Keratinocyte (primary cell): ENCODE data around the gene PLGRKT. TPM values are rescaled to one million over a fixed set of nuclear protein-coding genes. Genes with fewer than 3 reads are reported as not detected.

Experiments
- DNase-seq: peaks from one replicate; pipeline ENCODE4 v3.0.0-alpha.2; 2011; ENCODE audit warnings: low read depth, missing footprints, low spot score
- FAIRE-seq: peaks from 2 replicates; lab custom pipeline; 2011; peaks lifted over from hg19 to GRCh38; lab: Jason Lieb, UNC
- H2AFZ ChIP-seq: 2 replicates; pipeline ENCODE4 v1.6.0; 2012; ENCODE audit warnings: low read length, control low read depth, inconsistent platforms; ENCODE audit not compliant: control insufficient read depth
- H3K27ac ChIP-seq: 2 replicates; pipeline ENCODE4 v1.5.1; 2011; ENCODE audit warnings: low read length; ENCODE audit not compliant: control insufficient read depth, insufficient read depth
- H3K27me3 ChIP-seq: 3 replicates; pipeline ENCODE4 v1.6.0; 2011; ENCODE audit warnings: low read length; ENCODE audit not compliant: control insufficient read depth, insufficient read depth; ENCODE audit errors: extremely low read depth
- H3K36me3 ChIP-seq, 2 experiments: 2 replicates in 1 of 2; 3 replicates in 1 of 2; pipeline ENCODE4 v1.5.1; 2011; ENCODE audit warnings: low read length in 2 of 2, mild to moderate bottlenecking in 1 of 2; ENCODE audit not compliant: control insufficient read depth in 2 of 2, insufficient read depth in 2 of 2; ENCODE audit errors: extremely low read depth in 1 of 2
- H3K4me1 ChIP-seq: 3 replicates; pipeline ENCODE4 v1.5.1; 2011; ENCODE audit warnings: low read length; ENCODE audit not compliant: control insufficient read depth, insufficient read depth; ENCODE audit errors: extremely low read depth
- H3K4me2 ChIP-seq: 3 replicates; pipeline ENCODE4 v1.6.0; 2011; ENCODE audit warnings: low read depth, low read length; ENCODE audit not compliant: control insufficient read depth, insufficient read depth; ENCODE audit errors: extremely low read depth
- H3K4me3 ChIP-seq, 3 experiments: fragments of 200-600 bp in 1 of 3; sonication (generic) in 1 of 3; 2 replicates in 2 of 3; 3 replicates in 1 of 3; pipeline ENCODE4 v1.5.1; 2011 to 2016; ENCODE audit warnings: low read length in 3 of 3, mild to moderate bottlenecking in 3 of 3, control low read depth in 2 of 3, inconsistent platforms in 1 of 3, low read depth in 1 of 3, mixed read lengths in 1 of 3, mixed run types in 1 of 3, moderate library complexity in 1 of 3; ENCODE audit not compliant: control insufficient read depth in 2 of 3, insufficient read depth in 2 of 3; ENCODE audit errors: extremely low read depth in 1 of 3
- H3K79me2 ChIP-seq: 2 replicates; pipeline ENCODE4 v1.6.0; 2012; ENCODE audit warnings: low read length; ENCODE audit not compliant: control insufficient read depth, insufficient read depth
- H3K9ac ChIP-seq: 3 replicates; pipeline ENCODE4 v1.6.0; 2011; ENCODE audit warnings: low read length; ENCODE audit not compliant: control insufficient read depth, insufficient read depth; ENCODE audit errors: extremely low read depth
- H3K9me1 ChIP-seq: 3 replicates; pipeline ENCODE4 v1.6.0; 2011; ENCODE audit warnings: low read length; ENCODE audit not compliant: control insufficient read depth, insufficient read depth; ENCODE audit errors: extremely low read depth
- H3K9me3 ChIP-seq: 2 replicates; pipeline ENCODE4 v1.5.1; 2012; ENCODE audit warnings: low read depth, low read length; ENCODE audit not compliant: control insufficient read depth
- H4K20me1 ChIP-seq: 3 replicates; pipeline ENCODE4 v1.6.0; 2011; ENCODE audit warnings: low read length; ENCODE audit not compliant: control insufficient read depth, insufficient read depth; ENCODE audit errors: extremely low read depth
- CTCF ChIP-seq, 3 experiments: IDR thresholded peaks in 1 of 3; conservative IDR thresholded peaks in 1 of 3; optimal IDR thresholded peaks in 1 of 3; 2 replicates in 2 of 3; 3 replicates in 1 of 3; pipeline versions ENCODE3 to v1.5.1; 2011; ENCODE audit warnings: low read length in 3 of 3, mild to moderate bottlenecking in 3 of 3, moderate library complexity in 2 of 3, control low read depth in 1 of 3, inconsistent platforms in 1 of 3; ENCODE audit not compliant: insufficient read depth in 2 of 3; ENCODE audit errors: extremely low read depth in 1 of 3
- EZH2 ChIP-seq: IDR thresholded peaks from one replicate; pipeline ENCODE4 v1.6.1; 2012; ENCODE audit warnings: inconsistent platforms, mild to moderate bottlenecking, low read length, moderate library complexity
- dilution Hi-C: fragments of 300-500 bp; cut with MboI; formaldehyde crosslinking; loops from one replicate; pipeline ENCODE4 v1.7.0; 2020; ENCODE audit warnings: low sequenced_read_pairs; ENCODE audit not compliant: extremely low pct_ligation_motif_present
- polyA plus RNA-seq, 5 experiments: library from polyadenylated mRNA; depleted of rRNA in 3 of 5; stranded (reverse) in 3 of 5; stranded (forward) in 1 of 5; unstranded in 1 of 5; fragments of >200 nt; gene quantifications; 1 replicate in 1 of 5; 2 replicates in 3 of 5; 3 replicates in 1 of 5; pipeline versions ENCODE4 v1.2.1 to v1.2.3, GENCODE V29; 2011 to 2012; ENCODE audit warnings: missing spikeins in 2 of 5, low read depth in 1 of 5, low replicate concordance in 1 of 5

The PLGRKT gene
- polyA plus RNA-seq, 1 donor (not counting 4 experiments of a cell fraction or from before 2014, with no cell fraction given) = 35.2 TPM

DNA sequence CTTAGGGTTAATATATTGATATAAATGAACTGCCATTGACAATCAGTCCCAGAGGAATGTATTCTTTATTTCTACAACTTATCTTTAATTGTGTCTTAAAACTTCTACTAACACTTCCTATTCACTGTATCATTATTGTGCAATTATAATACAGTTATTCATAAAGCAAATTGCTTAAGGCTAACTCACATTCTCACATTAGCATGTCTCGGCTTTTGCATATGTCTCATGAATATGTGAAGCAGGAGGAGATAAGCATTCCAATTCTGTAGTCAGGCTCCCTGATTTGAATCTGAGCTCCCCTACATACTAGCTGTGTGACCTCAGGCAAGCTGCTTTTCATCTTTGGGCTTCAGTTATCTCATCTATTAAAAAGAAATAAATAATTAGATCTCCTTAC is 45.4 kb downstream of the PLGRKT start:
- no peak for DNase-seq
- dilution Hi-C loops = no loop called here

DNA sequence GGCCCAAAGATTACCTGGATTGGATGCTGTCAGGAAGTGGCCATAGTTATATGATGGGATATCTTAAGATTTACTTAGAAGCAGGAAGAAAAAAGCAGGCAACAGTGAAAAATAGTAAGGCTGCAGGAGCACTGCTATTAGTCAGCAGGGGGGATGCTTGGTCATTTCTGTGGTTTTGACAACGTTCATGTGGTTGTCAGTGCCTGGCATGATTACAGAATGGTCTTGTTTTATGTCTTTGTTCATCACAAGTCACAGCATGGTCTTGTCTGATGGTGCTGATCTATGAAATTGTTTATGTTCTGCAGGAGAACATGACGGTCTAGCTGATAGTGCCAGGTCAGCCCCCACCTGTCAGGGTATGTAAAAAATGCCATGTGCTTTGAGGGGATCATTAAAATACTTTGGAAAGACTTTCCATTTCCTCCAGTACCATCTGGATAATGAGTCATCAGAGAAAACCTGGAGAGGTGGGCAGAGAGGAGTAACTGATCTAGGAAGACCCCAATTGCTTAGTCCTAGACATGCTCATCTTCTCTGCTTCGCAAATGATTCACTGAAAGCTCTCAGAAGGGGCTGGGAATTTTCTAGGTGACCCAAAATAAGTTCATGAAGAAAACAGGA is 48.5 kb downstream of the PLGRKT start:
- peaks cover 21% of the 10 kb centered on the region for H3K4me1 ChIP-seq
- no peaks in the 10 kb centered on the region for H3K36me3 ChIP-seq
- no peaks in the 10 kb centered on the region for H4K20me1 ChIP-seq
- no peak for TF ChIP-seq CTCF (optimal IDR thresholded peaks at IDR 0.05 in 1 of 3, IDR thresholded peaks at IDR 0.05 in 1 of 3, conservative IDR thresholded peaks at IDR 0.05 in 1 of 3; ENCODE audit: extremely low read depth in 1 of 3, insufficient read depth in 2 of 3, low read length in 3 of 3)
- TF ChIP-seq EZH2 = no peak
- no peak overlapping the region for H3K27ac ChIP-seq
- no peaks in the 10 kb centered on the region for H3K79me2 ChIP-seq
- dilution Hi-C loops = no loop called here
- peak overlapping the region; percentile 55 for H3K4me2 ChIP-seq
- H2AFZ ChIP-seq = no peak overlapping the region
- no peaks in the 10 kb centered on the region for H3K9me1 ChIP-seq
- no peak overlapping the region for H3K4me3 ChIP-seq
- H3K9ac ChIP-seq = no peak overlapping the region
- no peaks in the 10 kb centered on the region for H3K27me3 ChIP-seq
- DNase-seq (peak; percentile 26), FAIRE-seq (peak; percentile 94)
- H3K9me3 ChIP-seq = no peaks in the 10 kb centered on the region

More for the DNA sequence above, 45.4 kb downstream of the PLGRKT start:
- no peaks in the 10 kb centered on the region for H3K27me3 ChIP-seq
- FAIRE-seq = no peak
- H2AFZ ChIP-seq = no peak overlapping the region
- H3K4me2 ChIP-seq = no peak overlapping the region
- H3K36me3 ChIP-seq = no peaks in the 10 kb centered on the region
- no peaks in the 10 kb centered on the region for H4K20me1 ChIP-seq
- peaks cover 24% of the 10 kb centered on the region for H3K4me1 ChIP-seq
- no peaks in the 10 kb centered on the region for H3K9me3 ChIP-seq
- no peaks in the 10 kb centered on the region for H3K79me2 ChIP-seq
- no peak overlapping the region for H3K4me3 ChIP-seq
- no peak for TF ChIP-seq CTCF (optimal IDR thresholded peaks at IDR 0.05 in 1 of 3, IDR thresholded peaks at IDR 0.05 in 1 of 3, conservative IDR thresholded peaks at IDR 0.05 in 1 of 3; ENCODE audit: extremely low read depth in 1 of 3, insufficient read depth in 2 of 3, low read length in 3 of 3)
- TF ChIP-seq EZH2 = no peak
- H3K27ac ChIP-seq = no peak overlapping the region
- no peak overlapping the region for H3K9ac ChIP-seq
- H3K9me1 ChIP-seq = no peaks in the 10 kb centered on the region
